MM.1S (cell line): ENCODE results near the gene CNTNAP2.

Experiments
- EZH2 ChIP-seq: fragments of 300-600 bp; sonication (generic); optimal IDR thresholded peaks from 2 replicates; pipeline ENCODE3; 2017; ENCODE audit warnings: low read depth, mild to moderate bottlenecking, antibody characterized with exemption, low read length, mixed read lengths
- TF ChIP-seq, protein P1 (sequence below): fragments of 300-600 bp; sonication (generic); IDR thresholded peaks from 2 replicates; pipeline ENCODE4 v1.5.1; 2016; ENCODE audit warnings: antibody characterized with exemption, low read length, mixed read lengths

DNA sequence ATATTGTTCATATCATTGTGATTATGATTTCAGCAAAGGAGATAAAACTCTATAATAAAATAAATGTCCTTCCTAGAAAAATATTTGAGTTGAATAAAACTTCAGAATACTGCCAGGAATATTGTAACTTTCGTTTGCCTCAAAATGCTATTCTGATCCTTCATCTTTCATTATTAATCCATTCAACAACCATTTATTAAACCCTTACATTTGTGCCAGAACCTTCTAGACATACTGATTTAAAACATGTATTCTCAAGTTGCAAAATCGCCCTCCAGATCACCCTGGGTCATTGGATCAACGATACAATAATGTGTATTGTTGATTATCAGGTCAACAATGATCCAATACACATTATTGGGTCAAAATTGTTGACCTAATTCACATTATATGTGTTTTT is 759.8 kb downstream of the CNTNAP2 start:
- TF ChIP-seq, protein P1, sequence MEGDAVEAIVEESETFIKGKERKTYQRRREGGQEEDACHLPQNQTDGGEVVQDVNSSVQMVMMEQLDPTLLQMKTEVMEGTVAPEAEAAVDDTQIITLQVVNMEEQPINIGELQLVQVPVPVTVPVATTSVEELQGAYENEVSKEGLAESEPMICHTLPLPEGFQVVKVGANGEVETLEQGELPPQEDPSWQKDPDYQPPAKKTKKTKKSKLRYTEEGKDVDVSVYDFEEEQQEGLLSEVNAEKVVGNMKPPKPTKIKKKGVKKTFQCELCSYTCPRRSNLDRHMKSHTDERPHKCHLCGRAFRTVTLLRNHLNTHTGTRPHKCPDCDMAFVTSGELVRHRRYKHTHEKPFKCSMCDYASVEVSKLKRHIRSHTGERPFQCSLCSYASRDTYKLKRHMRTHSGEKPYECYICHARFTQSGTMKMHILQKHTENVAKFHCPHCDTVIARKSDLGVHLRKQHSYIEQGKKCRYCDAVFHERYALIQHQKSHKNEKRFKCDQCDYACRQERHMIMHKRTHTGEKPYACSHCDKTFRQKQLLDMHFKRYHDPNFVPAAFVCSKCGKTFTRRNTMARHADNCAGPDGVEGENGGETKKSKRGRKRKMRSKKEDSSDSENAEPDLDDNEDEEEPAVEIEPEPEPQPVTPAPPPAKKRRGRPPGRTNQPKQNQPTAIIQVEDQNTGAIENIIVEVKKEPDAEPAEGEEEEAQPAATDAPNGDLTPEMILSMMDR, result no peak
- TF ChIP-seq EZH2, result no peak
